Right renal pelvis (tissue), 4 donors: ENCODE measurements around the gene UBAP2. TPM values are rescaled to one million over a fixed set of nuclear protein-coding genes. Genes with fewer than 3 reads are reported as not detected.

Experiments used
- DNase-seq, 4 donors: peaks; one replicate each; pipeline ENCODE4 v3.0.0-alpha.2; 2013; ENCODE audit warnings: low read depth in 4 of 4, low spot score in 3 of 4, missing footprints in 1 of 4
- polyA plus RNA-seq, 4 donors: library from polyadenylated mRNA; unstranded; fragments of 120-200 nt; gene quantifications; one replicate each; pipeline ENCODE4 v1.2.1, GENCODE V29; 2013; ENCODE audit not compliant: insufficient read length in 4 of 4

UBAP2 gene
- polyA plus RNA-seq, 4 donors, result 36.2 to 42.7 (median 37.6) TPM

DNA sequence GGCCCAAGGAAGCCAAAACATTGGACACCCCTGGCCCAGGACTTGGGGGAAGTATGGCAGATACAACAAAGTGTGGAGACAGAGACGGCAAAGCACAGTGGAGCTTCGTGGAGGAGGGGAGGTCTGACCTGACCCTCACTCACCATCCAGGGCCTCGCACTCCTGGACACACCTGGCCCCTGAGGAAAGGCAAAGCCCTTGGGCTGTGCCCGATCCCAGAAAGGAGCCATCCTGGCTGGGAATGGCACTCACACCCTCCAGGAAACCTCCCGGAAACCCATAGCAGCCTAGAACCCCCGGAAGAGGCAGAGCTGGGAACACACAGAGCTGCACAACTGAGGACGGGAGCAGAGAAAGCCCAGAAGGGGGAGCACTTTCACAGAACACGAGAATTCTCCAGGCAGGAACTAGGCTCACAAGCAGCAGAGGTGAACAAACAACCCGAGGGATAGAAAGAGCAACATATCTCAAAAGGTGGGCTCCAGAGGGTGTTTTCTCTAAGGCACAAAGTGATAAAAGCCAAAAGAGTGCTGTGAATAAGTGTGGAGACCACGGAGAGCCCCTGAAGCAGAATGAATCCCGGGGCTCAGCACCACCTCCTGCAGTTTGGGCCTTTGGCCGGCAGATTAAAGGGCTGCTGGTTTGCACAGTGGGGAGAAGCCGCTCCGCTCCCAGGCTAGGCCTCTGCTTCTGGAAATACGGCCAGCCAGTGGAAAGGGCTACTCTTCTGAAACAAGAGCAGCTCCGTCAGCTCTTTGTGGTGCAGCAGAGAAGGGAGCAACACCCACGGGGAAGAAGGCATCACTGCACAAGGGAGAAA lies 123.5 kb downstream of the UBAP2 start:
- DNase-seq, result peak; percentile 8 to 38 (median 32)

DNA sequence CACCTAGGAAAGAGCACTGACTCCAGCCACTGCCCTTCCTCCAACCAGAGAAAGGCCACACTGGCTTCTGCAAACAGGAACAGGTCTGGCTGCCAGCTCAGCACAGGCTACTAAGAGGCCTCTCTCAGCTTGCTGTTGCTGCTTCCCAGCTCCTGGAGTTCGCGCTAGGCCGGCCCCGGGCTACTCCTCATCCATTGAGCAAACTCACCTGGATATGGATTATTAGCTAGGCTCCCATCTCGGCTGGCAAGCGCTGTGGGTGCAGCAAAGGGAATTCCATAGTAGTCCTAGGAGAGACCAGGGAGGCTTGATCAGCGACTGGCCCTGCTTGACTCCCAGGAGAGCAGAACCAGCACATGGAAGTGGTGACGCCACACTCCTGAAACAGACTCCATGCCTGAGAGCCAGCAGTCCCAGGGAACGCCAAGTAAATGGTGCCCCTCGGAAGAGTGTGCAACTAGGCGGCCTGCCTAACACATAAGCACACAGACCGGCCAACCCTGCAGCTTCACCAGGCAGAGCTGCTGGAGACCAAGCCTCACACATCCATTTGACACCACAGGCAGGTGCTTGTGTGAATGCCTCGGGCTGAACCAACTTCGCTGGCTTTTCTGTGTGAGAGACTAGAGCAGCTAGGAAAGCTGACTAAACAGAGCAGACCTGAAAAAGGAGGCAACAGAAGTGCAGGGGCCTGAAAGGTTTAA lies 124.5 kb downstream of the UBAP2 start:
- DNase-seq, result no peak

DNA sequence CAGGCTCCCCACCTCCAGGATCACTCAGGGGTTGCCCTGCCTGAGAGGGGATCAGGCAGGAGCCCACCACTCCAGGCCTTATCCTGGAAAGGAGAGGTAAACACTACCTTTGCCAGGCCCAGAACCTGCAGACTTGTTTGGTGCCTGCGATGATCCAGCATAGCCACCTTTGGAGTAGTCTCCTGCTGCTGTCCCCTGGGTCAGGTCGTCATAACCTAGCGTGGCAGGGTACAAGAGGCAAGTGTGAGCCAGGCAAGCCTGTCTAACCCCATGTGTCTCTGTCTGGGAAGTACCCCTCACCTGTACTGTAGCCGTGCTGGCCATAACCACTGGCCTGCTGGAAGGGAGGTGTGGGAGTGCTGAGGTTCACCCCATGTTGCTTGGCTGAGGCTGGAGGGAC lies 125.6 kb downstream of the UBAP2 start:
- DNase-seq, result no peak

DNA sequence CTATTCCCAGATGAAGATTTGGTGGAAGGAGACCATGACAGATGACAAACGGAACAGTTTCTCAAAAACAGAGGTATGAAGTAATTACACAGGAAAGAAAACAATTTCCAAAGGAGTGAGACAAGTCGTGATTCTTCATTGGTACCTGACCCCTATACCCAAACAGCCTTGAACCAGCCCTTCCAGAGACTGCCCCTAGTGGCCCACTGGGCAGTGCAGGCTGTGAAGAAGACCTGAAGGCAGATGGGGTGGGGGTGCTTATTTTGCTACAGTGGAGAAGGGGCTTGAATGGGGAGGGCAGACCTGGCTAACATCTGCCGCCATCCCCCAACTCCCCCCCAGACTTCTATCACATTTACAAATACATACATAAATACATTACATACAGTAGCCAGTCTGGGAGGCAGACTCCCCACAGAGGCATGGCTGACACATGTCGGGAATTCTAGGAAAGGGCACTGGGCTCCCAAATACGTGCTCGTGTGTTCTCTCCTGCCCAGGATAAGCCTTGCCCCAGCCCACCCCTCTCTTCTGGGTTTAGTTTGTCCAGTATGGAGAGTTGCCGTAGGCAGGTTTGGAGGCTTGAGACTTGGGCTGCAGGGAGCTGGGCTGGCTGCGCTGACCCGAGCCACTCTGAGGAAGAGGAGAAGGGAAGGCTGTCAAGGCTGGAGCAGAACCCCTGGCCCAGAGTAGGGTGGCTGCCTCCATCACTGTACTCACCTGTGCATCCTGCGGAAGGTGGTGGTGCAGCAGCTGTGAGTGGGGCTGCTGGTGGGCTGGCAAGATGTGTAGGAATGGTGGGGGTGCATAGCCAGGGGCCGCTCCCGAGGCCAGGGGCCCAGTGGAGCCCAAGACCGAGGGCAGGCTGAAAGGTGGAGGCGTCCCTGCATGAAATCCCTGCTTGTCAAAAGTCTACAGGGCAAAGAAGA lies 126.5 kb downstream of the UBAP2 start:
- DNase-seq, result no peak

GRCh38 chr9:33919276-33919897 lies 129.3 kb downstream of the UBAP2 start:
- DNase-seq, result no peak

- DNase-seq, result no peak
Observed at GRCh38 chr9:33917036-33917435, 131.7 kb downstream of the UBAP2 start.

DNA sequence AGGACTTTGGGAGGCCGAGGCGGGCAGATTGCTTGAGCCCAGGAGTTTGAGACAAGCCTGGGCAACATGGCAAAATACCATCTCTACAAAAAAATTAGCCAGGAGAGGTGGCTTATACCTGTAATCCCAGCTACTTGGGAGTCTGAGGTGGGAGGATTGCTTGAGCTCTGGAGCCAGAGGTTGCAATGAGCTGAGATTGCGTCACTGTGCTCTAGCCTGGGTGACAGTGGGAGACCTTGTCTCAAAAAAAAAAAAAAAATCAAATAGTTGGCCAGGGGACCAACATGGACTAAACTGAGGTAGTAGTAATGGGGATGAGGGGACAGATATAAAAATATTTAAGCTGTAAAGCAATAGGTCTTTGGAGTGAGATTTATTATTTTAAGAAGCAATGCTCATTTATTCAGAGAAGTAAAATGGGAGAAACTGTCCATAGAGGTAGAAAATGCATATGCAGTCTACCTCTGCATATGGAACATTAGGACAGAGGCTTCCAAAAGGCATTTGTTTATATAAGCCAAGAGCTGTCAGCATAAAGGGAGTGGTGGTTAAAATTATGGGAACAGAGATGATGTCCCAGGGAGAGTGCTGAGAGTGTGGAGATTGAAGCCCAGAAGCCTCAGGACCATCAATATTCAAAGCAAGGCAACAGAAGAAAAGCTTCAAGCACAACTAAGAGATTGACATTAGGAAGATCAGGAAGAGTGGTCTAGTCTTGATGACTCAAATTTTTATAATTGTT lies 133.6 kb downstream of the UBAP2 start:
- no peak for DNase-seq

GRCh38 chr9:33913541-33913940 lies 135.1 kb downstream of the UBAP2 start:
- no peak for DNase-seq

- DNase-seq, result no peak
Observed at GRCh38 chr9:33908749-33909148, 139.9 kb downstream of the UBAP2 start.

DNA sequence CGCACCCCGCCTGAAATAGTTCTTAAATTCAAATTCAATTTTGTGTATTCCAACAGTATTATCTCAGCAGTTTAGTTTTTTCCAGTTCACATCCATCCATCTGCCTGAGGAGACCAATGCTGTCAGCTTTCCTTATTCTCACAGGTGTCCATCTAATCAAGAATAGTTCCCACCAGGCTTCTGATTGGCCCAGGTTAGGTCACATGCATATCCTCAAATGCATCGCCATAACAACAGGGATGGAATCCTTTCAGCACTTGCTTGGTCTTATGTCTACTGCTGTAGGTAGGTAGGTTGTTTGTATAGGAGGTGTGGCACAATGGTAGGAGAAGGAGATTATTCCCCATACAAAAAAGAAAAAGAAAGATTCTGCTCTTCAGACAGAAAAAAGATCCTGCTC lies 140.6 kb downstream of the UBAP2 start:
- DNase-seq, result no peak

GRCh38 chr9:33907347-33907746 lies 141.3 kb downstream of the UBAP2 start:
- DNase-seq, result no peak

DNA sequence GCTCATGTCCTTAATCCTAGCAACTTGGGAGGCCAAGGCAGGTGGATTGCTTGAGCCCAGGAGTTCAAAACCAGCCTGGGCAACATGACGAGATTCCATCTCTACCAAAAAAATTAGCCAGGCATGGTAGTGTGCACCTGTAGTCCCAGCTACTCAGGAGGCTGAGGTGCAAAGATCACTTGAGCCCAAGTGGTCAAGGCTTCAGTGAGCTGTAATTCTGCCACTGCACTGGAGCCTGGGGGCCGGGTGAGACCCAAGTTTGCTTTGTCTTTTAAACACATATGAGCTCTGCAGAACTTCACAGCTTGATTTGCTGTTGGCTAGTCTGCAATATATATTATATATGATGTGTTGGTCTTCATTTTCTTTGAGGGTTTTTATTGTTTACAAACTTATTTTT lies 141.9 kb downstream of the UBAP2 start:
- no peak for DNase-seq

DNA sequence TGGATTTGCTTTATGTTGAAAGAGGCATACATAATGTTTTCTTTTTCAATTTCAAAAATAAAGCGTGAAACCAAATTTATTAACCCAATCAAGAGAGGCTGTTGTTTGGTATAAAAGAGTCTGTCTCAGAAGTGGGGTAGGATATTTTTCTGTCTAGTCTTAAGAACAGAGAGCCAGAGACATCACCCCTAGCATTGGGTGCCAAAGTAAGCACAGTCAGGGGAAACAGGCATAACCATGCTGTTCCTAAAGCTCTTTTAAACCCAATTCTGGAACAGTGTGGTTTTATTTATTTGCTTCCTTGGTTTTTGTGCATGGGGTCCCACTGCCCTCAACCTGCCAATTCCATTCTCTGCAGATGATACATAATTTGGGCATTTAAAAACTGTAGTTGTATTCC lies 143.6 kb downstream of the UBAP2 start:
- no peak for DNase-seq

- no peak for DNase-seq
Observed at GRCh38 chr9:33903157-33903780, 145.4 kb downstream of the UBAP2 start.

GRCh38 chr9:33894316-33894715 lies 154.4 kb downstream of the UBAP2 start:
- DNase-seq, result no peak

GRCh38 chr9:33893861-33894260 lies 154.8 kb downstream of the UBAP2 start:
- DNase-seq, result no peak

- DNase-seq, result no peak
Observed at GRCh38 chr9:33885948-33886347, 162.7 kb downstream of the UBAP2 start.

DNA sequence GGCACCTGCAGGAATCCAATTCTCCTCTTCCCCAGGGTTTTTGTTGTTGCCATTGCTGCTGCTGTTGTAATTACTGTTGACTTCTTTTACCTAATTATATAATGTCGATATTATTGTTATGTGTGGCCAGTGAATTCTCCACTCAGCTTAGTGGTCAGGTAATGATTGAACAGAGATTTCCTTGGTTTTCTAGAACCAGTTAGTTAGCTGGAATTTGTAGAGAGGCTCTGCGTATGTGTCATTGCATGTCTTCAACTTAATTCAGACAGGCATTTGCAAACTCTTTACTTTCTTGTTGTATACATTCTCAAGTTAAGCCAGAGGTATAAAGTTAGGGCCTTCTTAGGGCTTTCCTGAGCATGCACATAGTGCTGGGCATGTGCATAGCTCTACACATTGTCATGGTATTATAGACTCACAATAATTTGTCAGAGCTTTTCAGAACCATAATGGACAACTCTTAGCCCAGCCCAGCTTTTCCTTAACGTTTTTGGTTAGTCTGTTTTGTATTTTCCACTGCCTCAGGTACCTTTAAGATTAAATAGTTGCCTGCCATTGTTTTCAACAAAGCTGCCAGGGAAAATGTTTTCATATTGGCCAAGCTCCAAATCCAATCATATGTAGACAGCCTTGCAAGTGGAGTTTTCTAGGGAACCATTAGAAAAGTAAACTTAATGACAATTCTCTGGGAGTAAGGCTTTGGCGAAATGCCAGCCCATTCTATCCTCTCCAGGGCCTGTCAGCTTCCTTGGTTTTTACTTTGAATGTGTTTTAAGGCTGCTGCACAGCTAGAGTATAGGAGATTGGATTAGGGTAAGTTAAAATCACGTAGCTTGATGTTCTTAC lies 163.6 kb downstream of the UBAP2 start:
- peak; percentile 23 to 41 (median 36) for DNase-seq

- DNase-seq, result no peak
Observed at GRCh38 chr9:33881635-33882034, 167.1 kb downstream of the UBAP2 start.
